K562 (cell line): ENCODE data around the gene MOB1A. TPM values are rescaled to one million over a fixed set of nuclear protein-coding genes. Genes with fewer than 3 reads are reported as not detected.

ENCODE experiments used
- ATAC-seq: fragments of 200-7000 bp; cut with Tn5 transposase; 3 replicates; pipeline ENCODE4 v1.9.1; 2020; ENCODE audit warnings: moderate library complexity
- BruUV-seq: library from RNA; stranded (reverse); fragments of 400-500 nt; replicated peaks from 2 replicates; lab custom pipeline; 2021; lab: Mats Ljungman, UMichigan
- CTCF ChIA-PET: fragments of 300-600 bp; formaldehyde crosslinking; extraction: SDS; loops from one replicate; lab custom pipeline; 2021; ENCODE audit warnings: low intra/inter-chr PET ratio; lab: Yijun Ruan, JAX
- POLR2A ChIA-PET: fragments of 300-600, 350-650 bp; sonication (Branson Sonifier 250); formaldehyde crosslinking; extraction: SDS; loops from one replicate; lab custom pipeline; 2021; ENCODE audit warnings: antibody characterized with exemption, inconsistent platforms; lab: Yijun Ruan, JAX
- DNase-seq, 4 experiments: peaks; one replicate each; pipeline versions ENCODE4 v3.0.0 to v3.0.0-alpha.2; 2011 to 2018; ENCODE audit warnings: low spot score in 3 of 4, mixed read lengths in 3 of 4; ENCODE audit errors: extremely low read depth in 1 of 4
- FAIRE-seq: peaks from 2 replicates; lab custom pipeline; 2011; peaks lifted over from hg19 to GRCh38; lab: Jason Lieb, UNC
- H2AFZ ChIP-seq: 2 replicates; pipeline ENCODE4 v1.6.0; 2011; ENCODE audit warnings: low read depth, low read length, control low read depth, inconsistent platforms
- H3K27ac ChIP-seq: fragments of 200-600 bp; 3 replicates; pipeline ENCODE4 v1.8.0; 2011; ENCODE audit warnings: low read depth, mild to moderate bottlenecking, control low read depth, inconsistent platforms, low read length, moderate library complexity, mixed read lengths; ENCODE audit errors: extremely low read depth
- H3K27me3 ChIP-seq, 2 experiments: fragments of 300-600 bp in 1 of 2; 2 replicates in 1 of 2; 3 replicates in 1 of 2; pipeline versions ENCODE4 v1.6.0 to v1.8.0; 2011; ENCODE audit warnings: inconsistent platforms in 2 of 2, low read length in 2 of 2, mild to moderate bottlenecking in 1 of 2, mixed read lengths in 1 of 2, moderate library complexity in 1 of 2; ENCODE audit not compliant: control insufficient read depth in 2 of 2, insufficient read depth in 2 of 2
- H3K36me3 ChIP-seq: fragments of 300-600 bp; 3 replicates; pipeline ENCODE4 v1.8.0; 2011; ENCODE audit warnings: mild to moderate bottlenecking, low read length, inconsistent platforms; ENCODE audit not compliant: control insufficient read depth, insufficient read depth
- H3K4me1 ChIP-seq, 2 experiments: fragments of 200-600 bp in 1 of 2; replicated peaks in 1 of 2; 2 replicates in 1 of 2; 3 replicates in 1 of 2; pipeline versions ENCODE4 v1.5.1 to v1.8.0; 2011; ENCODE audit warnings: inconsistent platforms in 2 of 2, low read length in 2 of 2, mild to moderate bottlenecking in 1 of 2, mixed read lengths in 1 of 2, moderate library complexity in 1 of 2; ENCODE audit not compliant: control insufficient read depth in 2 of 2, insufficient read depth in 2 of 2
- H3K4me2 ChIP-seq: 2 replicates; pipeline ENCODE4 v1.6.1; 2011; ENCODE audit warnings: low read length, control low read depth, inconsistent platforms, mixed read lengths; ENCODE audit not compliant: insufficient read depth
- H3K4me3 ChIP-seq: fragments of 200-600 bp; sonication (generic), shearing (Covaris generic); 2 replicates; pipeline ENCODE4 v1.5.1; 2016; ENCODE audit warnings: control low read depth, inconsistent platforms
- H3K79me2 ChIP-seq: fragments of 200-600 bp; 3 replicates; pipeline ENCODE4 v1.8.0; 2011; ENCODE audit warnings: low read length, inconsistent platforms; ENCODE audit not compliant: control insufficient read depth, insufficient read depth
- H3K9ac ChIP-seq, 2 experiments: 2 replicates each; pipeline versions ENCODE4 v1.6.0 to v1.6.1; 2011; ENCODE audit warnings: low read depth in 2 of 2, low read length in 2 of 2, control low read depth in 1 of 2, inconsistent platforms in 1 of 2, mild to moderate bottlenecking in 1 of 2, mixed read lengths in 1 of 2; ENCODE audit not compliant: insufficient read depth in 1 of 2
- H3K9me1 ChIP-seq: one replicate; pipeline ENCODE4 v1.6.0; 2011; ENCODE audit warnings: inconsistent platforms, mild to moderate bottlenecking, low read length, moderate library complexity; ENCODE audit not compliant: control insufficient read depth, insufficient read depth
- H3K9me3 ChIP-seq: replicated peaks from 2 replicates; pipeline ENCODE4 v1.5.1; 2011; ENCODE audit warnings: low read depth, low read length, inconsistent platforms; ENCODE audit not compliant: control insufficient read depth, insufficient read depth
- H4K20me1 ChIP-seq: replicated peaks from 2 replicates; pipeline ENCODE4 v1.6.1; 2011; ENCODE audit warnings: low read length, inconsistent platforms, mixed read lengths; ENCODE audit not compliant: control insufficient read depth, insufficient read depth
- E2F1 ChIP-seq: sonication (generic); formaldehyde crosslinking; IDR thresholded peaks from 2 replicates; pipeline ENCODE4 v1.8.1; 2023; ENCODE audit warnings: mild to moderate bottlenecking, missing genetic modification reagents, moderate library complexity
- MEIS2 ChIP-seq: fragments of 450-650 bp; IDR thresholded peaks from 2 replicates; pipeline ENCODE4 v1.6.1; 2014; ENCODE audit warnings: mild to moderate bottlenecking; ENCODE audit not compliant: partially characterized antibody
- PCBP1 ChIP-seq: fragments of 200-400 bp; formaldehyde crosslinking; IDR thresholded peaks from 2 replicates; pipeline ENCODE4 v1.6.1; 2018; ENCODE audit warnings: mild to moderate bottlenecking, low read depth, low read length; ENCODE audit not compliant: poor library complexity, severe bottlenecking
- USF2 ChIP-seq: sonication (generic); formaldehyde crosslinking; IDR thresholded peaks from 2 replicates; pipeline ENCODE4 v1.5.0; 2020; ENCODE audit warnings: missing genetic modification reagents
- ZBTB40 ChIP-seq, 2 experiments: fragments of 450-650 bp in 1 of 2; sonication (generic) in 1 of 2; formaldehyde crosslinking in 1 of 2; IDR thresholded peaks; 2 replicates each; pipeline versions ENCODE4 v1.7.1 to v1.9.0; 2016 to 2022; ENCODE audit warnings: inconsistent platforms in 1 of 2, mild to moderate bottlenecking in 1 of 2, missing genetic modification reagents in 1 of 2
- ZNF23 ChIP-seq: fragments of 250-450 bp; sonication (Bioruptor Pico); IDR thresholded peaks from 2 replicates; pipeline ENCODE4 v1.4.0; 2020; ENCODE audit warnings: mild to moderate bottlenecking
- WGBS: fragments of 100-300 bp; shearing (Covaris generic); methylation state at CpG from one replicate; pipeline ENCODE4 v1.1.6; 2016; ENCODE audit warnings: low coverage, mixed read lengths; ENCODE audit not compliant: insufficient coverage; ENCODE audit errors: missing lambda C conversion rate; 5-methylcytosine and 5-hydroxymethylcytosine counted together
- in situ Hi-C: fragments of 300-500 bp; cut with MboI; formaldehyde crosslinking; loops from 4 replicates; pipeline ENCODE4 v1.15.0; 2018; ENCODE audit warnings: inconsistent platforms, mixed read lengths
- intact Hi-C: fragments of 100-400 bp; cut with micrococcal nuclease; formaldehyde crosslinking; loops from 2 replicates; pipeline ENCODE4 v1.14.2; 2022
- polyA plus RNA-seq, 8 experiments: library from polyadenylated mRNA; depleted of rRNA in 4 of 8; stranded (reverse) in 5 of 8; unstranded in 3 of 8; fragments of >200 nt; fragmentation: Nextera tagmentation in 2 of 8; fragmentation: Illumina TruSeq in 1 of 8; extraction: Ambion mirVana in 2 of 8; extraction: Trizol in 1 of 8; gene quantifications; 2 replicates each; pipeline versions ENCODE4 v1.2.1 to v1.2.3, GENCODE V29; 2011 to 2014; ENCODE audit warnings: inconsistent platforms in 1 of 8, missing spikeins in 1 of 8
- total RNA-seq, 7 experiments: library from RNA; depleted of rRNA in 6 of 7; stranded (reverse); fragments of >200 nt in 6 of 7; fragmentation: Illumina TruSeq in 2 of 7; extraction: Trizol in 2 of 7; gene quantifications; 2 replicates each; pipeline versions ENCODE4 v1.2.1 to v1.2.3, GENCODE V29; 2011 to 2021; ENCODE audit warnings: low replicate concordance in 1 of 7

The MOB1A gene
- total and polyA plus RNA-seq, 9 of the 15 experiments (the other 6 are each of a cell fraction or from before 2014, with no cell fraction given), result 24.8 to 100 (median 60.2) TPM

GRCh38 chr2:74152954-74153353 is 25.7 kb downstream of the MOB1A start (continued):
- TF ChIP-seq E2F1 (CRISPR knock-in tag), result no peak

GRCh38 chr2:74149570-74150319 is 28.9 kb downstream of the MOB1A start:
- no TSS peak for BruUV-seq
- H3K79me2 ChIP-seq, result peaks cover 74% of the 10 kb centered on the region
- ATAC-seq (no peak), FAIRE-seq (peak; percentile 37), DNase-seq (peak in 2 of 4 experiments; percentile 41 to 48)
- peaks cover 31 to 35% of the 10 kb centered on the region in 2 experiments for H3K4me1 ChIP-seq
- H3K4me2 ChIP-seq, result peak overlapping the region; percentile 96
- peak overlapping the region; percentile 64 for H3K4me3 ChIP-seq
- intact Hi-C loops (loop anchor here (2.0 to 10.0 kb wide), 4 partner anchors 49 to 465 kb away; partner anchors contain the start of genes DGUOK, MTHFD2 and STAMBP), in situ Hi-C loops (no loop called here)
- H3K9me1 ChIP-seq, result no peaks in the 10 kb centered on the region
- H4K20me1 ChIP-seq, result no peaks in the 10 kb centered on the region
- POLR2A ChIA-PET, result interaction anchor here (0.5 to 7.8 kb wide), 18 partner anchors 11 to 468 kb away, joined by 3 to 56 read pairs (median 3); partner anchors contain the start of genes MOB1A and MTHFD2
- CTCF ChIA-PET, result interaction anchor here (0.6 kb wide), 1 partner anchor 45 kb away, joined by 3 read pairs; no protein-coding TSS in a partner anchor
- no peaks in the 10 kb centered on the region for H3K27me3 ChIP-seq
- peak overlapping the region; percentile 39 to 82; a peak in 3 of 4 replicates for H3K9ac ChIP-seq
- WGBS, result 11% methylated on average over 7 of the region's 7 CpGs
- H2AFZ ChIP-seq, result 0 out of 2 replicates have a peak overlapping the region, but pooled peaks have one; percentile 11
- H3K36me3 ChIP-seq, result peaks cover 64% of the 10 kb centered on the region
- no peaks in the 10 kb centered on the region for H3K9me3 ChIP-seq
- peak overlapping the region; percentile 80 for H3K27ac ChIP-seq
- TF ChIP-seq PCBP1, result no peak
- no peak for TF ChIP-seq ZNF23
- TF ChIP-seq ZBTB40 (IDR thresholded peaks at IDR 0.05), result no peak
- no peak for TF ChIP-seq ZBTB40 (CRISPR knock-in tag; IDR thresholded peaks at IDR 0.05)
- no peak for TF ChIP-seq USF2 (CRISPR knock-in tag)
- peak; percentile 43 for TF ChIP-seq MEIS2
